T-helper 17 cell (primary cell): Measurements from ENCODE around the gene DAGLB. TPM values are rescaled to one million over a fixed set of nuclear protein-coding genes. Genes with fewer than 3 reads are reported as not detected.
"Not testable (repeated sequence)": the region's sequence is repeated elsewhere in the genome, so short reads cannot be mapped to it uniquely, and the experiment has no call there.

Experiments used
- ATAC-seq: fragments of 150-1000 bp; cut with Tn5 transposase; 2 replicates; pipeline ENCODE4 v1.10.0; 2021; ENCODE audit warnings: mild to moderate bottlenecking, moderate library complexity
- DNase-seq, 3 donors: peaks; one replicate each; pipeline versions ENCODE4 v3.0.0 to v3.0.0-alpha.2; 2020 to 2021
- H3K9me3 ChIP-seq: one replicate; pipeline ENCODE4 v1.7.0; 2013; ENCODE audit warnings: low read length, mild to moderate bottlenecking; ENCODE audit not compliant: control insufficient read depth, poor library complexity, severe bottlenecking
- H3K27ac Mint-ChIP-seq: one replicate; pipeline ENCODE4 v1.8.0; 2022; ENCODE audit warnings: mild to moderate bottlenecking, moderate library complexity, mixed read lengths
- H3K27me3 Mint-ChIP-seq: one replicate; pipeline ENCODE4 v1.8.0; 2022; ENCODE audit warnings: mixed read lengths
- H3K36me3 Mint-ChIP-seq: one replicate; pipeline ENCODE4 v1.8.0; 2022; ENCODE audit warnings: low read depth, mixed read lengths
- H3K4me1 Mint-ChIP-seq: one replicate; pipeline ENCODE4 v1.8.0; 2022; ENCODE audit warnings: mild to moderate bottlenecking, mixed read lengths
- H3K4me3 Mint-ChIP-seq: one replicate; pipeline ENCODE4 v1.8.0; 2022; ENCODE audit warnings: mild to moderate bottlenecking, moderate library complexity, mixed read lengths
- total RNA-seq, 4 donors: library from RNA in 2 of 4; stranded (reverse) in 2 of 4; gene quantifications; one replicate each; pipeline ENCODE4 v1.2.3 and lab custom pipeline; 2022 to 2026

DAGLB gene
- total RNA-seq, 2 donors from 2014 or later: 19.6 to 26.8 TPM

GRCh38 chr7:6413637-6414036 lies 34.1 kb downstream of the DAGLB start:
- H3K4me1 Mint-ChIP-seq: no peaks in the 10 kb centered on the region
- peaks cover 7% of the 10 kb centered on the region for H3K36me3 Mint-ChIP-seq
- no peaks in the 10 kb centered on the region for H3K9me3 ChIP-seq
- no peaks in the 10 kb centered on the region for H3K27me3 Mint-ChIP-seq
- no peak for ATAC-seq
- DNase-seq: no peak
- no peak overlapping the region for H3K27ac Mint-ChIP-seq
- no peak overlapping the region for H3K4me3 Mint-ChIP-seq

GRCh38 chr7:6409944-6410693 lies 37.6 kb downstream of the DAGLB start:
- H3K4me3 Mint-ChIP-seq: no peak overlapping the region
- no peak for DNase-seq
- peaks cover 12% of the 10 kb centered on the region for H3K36me3 Mint-ChIP-seq
- peaks cover 5% of the 10 kb centered on the region for H3K4me1 Mint-ChIP-seq
- no peaks in the 10 kb centered on the region for H3K27me3 Mint-ChIP-seq
- ATAC-seq: no peak
- no peak overlapping the region for H3K27ac Mint-ChIP-seq
- H3K9me3 ChIP-seq: no peaks in the 10 kb centered on the region

- peaks cover 5% of the 10 kb centered on the region for H3K4me1 Mint-ChIP-seq
- H3K27ac Mint-ChIP-seq: no peak overlapping the region
- ATAC-seq: no peak
These were observed 38.7 kb downstream of the DAGLB start for GRCh38 chr7:6409091-6409490.

GRCh38 chr7:6407434-6407833 lies 40.3 kb downstream of the DAGLB start:
- no peak overlapping the region for H3K27ac Mint-ChIP-seq
- no peak for DNase-seq
- H3K9me3 ChIP-seq: no peaks in the 10 kb centered on the region
- H3K4me1 Mint-ChIP-seq: peaks cover 5% of the 10 kb centered on the region
- no peaks in the 10 kb centered on the region for H3K27me3 Mint-ChIP-seq
- H3K4me3 Mint-ChIP-seq: no peak overlapping the region
- no peak for ATAC-seq
- peaks cover 17% of the 10 kb centered on the region for H3K36me3 Mint-ChIP-seq

More at GRCh38 chr7:6409091-6409490, 38.7 kb downstream of the DAGLB start:
- no peak for DNase-seq
- no peaks in the 10 kb centered on the region for H3K9me3 ChIP-seq
- Mint-ChIP-seq H3K4me3 (no peak overlapping the region), H3K27me3 (no peaks in the 10 kb centered on the region), H3K36me3 (peaks cover 12% of the 10 kb centered on the region)

GRCh38 chr7:6406121-6406520 lies 41.6 kb downstream of the DAGLB start:
- H3K36me3 Mint-ChIP-seq: peaks cover 16% of the 10 kb centered on the region
- peak overlapping the region; percentile 62 for H3K27ac Mint-ChIP-seq

GRCh38 chr7:6403907-6404306 lies 43.8 kb downstream of the DAGLB start:
- ATAC-seq: no peak
- Mint-ChIP-seq H3K4me1 (peaks cover 10% of the 10 kb centered on the region), H3K36me3 (peaks cover 16% of the 10 kb centered on the region), H3K27ac (no peak overlapping the region), H3K27me3 (no peaks in the 10 kb centered on the region), H3K4me3 (no peak overlapping the region)
- no peak for DNase-seq
- no peaks in the 10 kb centered on the region for H3K9me3 ChIP-seq

More at GRCh38 chr7:6406121-6406520, 41.6 kb downstream of the DAGLB start:
- ATAC-seq: no peak
- Mint-ChIP-seq H3K27me3 (no peaks in the 10 kb centered on the region), H3K4me1 (peaks cover 5% of the 10 kb centered on the region), H3K4me3 (peak overlapping the region; percentile 28)
- H3K9me3 ChIP-seq: no peaks in the 10 kb centered on the region
- no peak for DNase-seq

GRCh38 chr7:6402741-6403140 lies 45.0 kb downstream of the DAGLB start:
- ATAC-seq (no peak), DNase-seq (no peak)
- peaks cover 12% of the 10 kb centered on the region for H3K36me3 Mint-ChIP-seq
- H3K27me3 Mint-ChIP-seq: no peaks in the 10 kb centered on the region
- H3K4me3 Mint-ChIP-seq: no peak overlapping the region
- no peak overlapping the region for H3K27ac Mint-ChIP-seq
- H3K9me3 ChIP-seq: no peaks in the 10 kb centered on the region
- H3K4me1 Mint-ChIP-seq: peaks cover 13% of the 10 kb centered on the region

GRCh38 chr7:6402041-6402440 lies 45.7 kb downstream of the DAGLB start:
- Mint-ChIP-seq H3K27ac (no peak overlapping the region), H3K27me3 (no peaks in the 10 kb centered on the region), H3K4me3 (no peak overlapping the region), H3K4me1 (peaks cover 12% of the 10 kb centered on the region), H3K36me3 (peaks cover 9% of the 10 kb centered on the region)
- ATAC-seq: no peak
- DNase-seq: no peak
- no peaks in the 10 kb centered on the region for H3K9me3 ChIP-seq

- H3K27me3 Mint-ChIP-seq: no peaks in the 10 kb centered on the region
- no peak overlapping the region for H3K4me3 Mint-ChIP-seq
- peaks cover 12% of the 10 kb centered on the region for H3K4me1 Mint-ChIP-seq
- DNase-seq (no peak), ATAC-seq (no peak)
- no peak overlapping the region for H3K27ac Mint-ChIP-seq
- no peaks in the 10 kb centered on the region for H3K9me3 ChIP-seq
- H3K36me3 Mint-ChIP-seq: peaks cover 9% of the 10 kb centered on the region
These were observed 46.2 kb downstream of the DAGLB start for GRCh38 chr7:6401536-6401935.

- H3K4me3 Mint-ChIP-seq, H3K36me3 Mint-ChIP-seq, DNase-seq: not testable (repeated sequence)
These were observed 47.3 kb downstream of the DAGLB start for GRCh38 chr7:6400243-6401105.

GRCh38 chr7:6399351-6399750 lies 48.4 kb downstream of the DAGLB start:
- H3K9me3 ChIP-seq: no peaks in the 10 kb centered on the region
- Mint-ChIP-seq H3K27ac (no peak overlapping the region), H3K4me1 (peaks cover 23% of the 10 kb centered on the region), H3K4me3 (no peak overlapping the region), H3K27me3 (no peaks in the 10 kb centered on the region), H3K36me3 (peaks cover 8% of the 10 kb centered on the region)
- ATAC-seq (no peak), DNase-seq (no peak)

More at GRCh38 chr7:6400243-6401105, 47.3 kb downstream of the DAGLB start:
- H3K27me3 Mint-ChIP-seq, H3K9me3 ChIP-seq, ATAC-seq, H3K27ac Mint-ChIP-seq: not testable (repeated sequence)
- peaks cover 20% of the 10 kb centered on the region for H3K4me1 Mint-ChIP-seq

GRCh38 chr7:6398943-6399342 lies 48.8 kb downstream of the DAGLB start:
- no peak overlapping the region for H3K27ac Mint-ChIP-seq
- no peak for ATAC-seq

GRCh38 chr7:6397759-6398495 lies 49.8 kb downstream of the DAGLB start:
- DNase-seq, ATAC-seq, H3K4me3 Mint-ChIP-seq, H3K27me3 Mint-ChIP-seq, H3K36me3 Mint-ChIP-seq, H3K9me3 ChIP-seq: not testable (repeated sequence)
- Mint-ChIP-seq H3K27ac (peak overlapping the region; percentile 8), H3K4me1 (peaks cover 35% of the 10 kb centered on the region)

More at GRCh38 chr7:6398943-6399342, 48.8 kb downstream of the DAGLB start:
- H3K4me3 Mint-ChIP-seq: no peak overlapping the region
- no peak for DNase-seq
- H3K9me3 ChIP-seq: no peaks in the 10 kb centered on the region
- H3K36me3 Mint-ChIP-seq: peaks cover 7% of the 10 kb centered on the region
- peaks cover 25% of the 10 kb centered on the region for H3K4me1 Mint-ChIP-seq
- no peaks in the 10 kb centered on the region for H3K27me3 Mint-ChIP-seq
